Liver (tissue), 9 donors: ENCODE results near the gene RETREG3. TPM values are rescaled to one million over a fixed set of nuclear protein-coding genes. Genes with fewer than 3 reads are reported as not detected.

ENCODE experiments used
- DNase-seq: peaks from one replicate; pipeline ENCODE4 v3.0.0-alpha.2; 2017; ENCODE audit warnings: low spot score
- H3K27ac ChIP-seq, 2 donors: one replicate each; pipeline ENCODE4 v1.7.0; 2013; ENCODE audit warnings: inconsistent platforms in 2 of 2, low read length in 2 of 2, control low read depth in 1 of 2, low read depth in 1 of 2, mild to moderate bottlenecking in 1 of 2
- H3K27me3 ChIP-seq, 4 donors: one replicate each; pipeline versions ENCODE4 v1.6.1 to v1.7.0; 2013; ENCODE audit warnings: low read length in 3 of 4, inconsistent platforms in 1 of 4, mild to moderate bottlenecking in 1 of 4, moderate library complexity in 1 of 4; ENCODE audit not compliant: control insufficient read depth in 4 of 4, insufficient read depth in 4 of 4
- H3K36me3 ChIP-seq, 4 donors: one replicate each; pipeline versions ENCODE4 v1.6.1 to v1.7.0; 2013; ENCODE audit warnings: low read length in 3 of 4, mild to moderate bottlenecking in 3 of 4, low read depth in 1 of 4, moderate library complexity in 1 of 4; ENCODE audit not compliant: control insufficient read depth in 4 of 4, insufficient read depth in 3 of 4
- H3K4me1 ChIP-seq, 4 donors: one replicate each; pipeline versions ENCODE4 v1.6.1 to v1.7.0; 2013; ENCODE audit warnings: low read length in 3 of 4, mild to moderate bottlenecking in 3 of 4, moderate library complexity in 1 of 4; ENCODE audit not compliant: control insufficient read depth in 4 of 4, insufficient read depth in 4 of 4
- H3K4me3 ChIP-seq, 3 donors: one replicate each; pipeline versions ENCODE4 v1.6.1 to v1.7.0; 2013; ENCODE audit warnings: low read length in 3 of 3, control low read depth in 1 of 3, low read depth in 1 of 3, mild to moderate bottlenecking in 1 of 3
- H3K9ac ChIP-seq, 2 donors: one replicate each; pipeline ENCODE4 v1.7.0; 2013; ENCODE audit warnings: low read length in 2 of 2, mild to moderate bottlenecking in 2 of 2, moderate library complexity in 2 of 2, control low read depth in 1 of 2, low read depth in 1 of 2
- H3K9me3 ChIP-seq, 4 donors: one replicate each; pipeline versions ENCODE4 v1.6.1 to v1.7.0; 2013; ENCODE audit warnings: low read length in 3 of 4; ENCODE audit not compliant: control insufficient read depth in 4 of 4
- ATF3 ChIP-seq: IDR thresholded peaks from 2 replicates; pipeline ENCODE4 v1.6.1; 2016; ENCODE audit warnings: antibody characterized with exemption
- EGR1 ChIP-seq, 2 donors: IDR thresholded peaks; 2 replicates each; pipeline ENCODE4 v1.6.1; 2016 to 2018; ENCODE audit warnings: antibody characterized with exemption in 2 of 2, low read depth in 2 of 2
- FOXA2 ChIP-seq: IDR thresholded peaks from 2 replicates; pipeline ENCODE4 v1.6.1; 2016; ENCODE audit warnings: antibody characterized with exemption
- GABPA ChIP-seq, 2 donors: IDR thresholded peaks in 1 of 2; conservative IDR thresholded peaks in 1 of 2; 2 replicates each; pipeline ENCODE4 v1.6.1; 2016; ENCODE audit warnings: antibody characterized with exemption in 2 of 2, mild to moderate bottlenecking in 1 of 2, moderate library complexity in 1 of 2
- HNF4A ChIP-seq, 2 donors: conservative IDR thresholded peaks; 2 replicates each; pipeline ENCODE4 v1.6.1; 2016; ENCODE audit warnings: antibody characterized with exemption in 2 of 2, mild to moderate bottlenecking in 2 of 2
- HNF4G ChIP-seq: IDR thresholded peaks from 2 replicates; pipeline ENCODE4 v1.6.1; 2016; ENCODE audit warnings: antibody characterized with exemption
- JUND ChIP-seq, 2 donors: IDR thresholded peaks; 2 replicates each; pipeline ENCODE4 v1.6.1; 2016; ENCODE audit warnings: antibody characterized with exemption in 2 of 2
- NR2F2 ChIP-seq: IDR thresholded peaks from 2 replicates; pipeline ENCODE4 v1.6.1; 2016; ENCODE audit warnings: antibody characterized with exemption
- RAD21 ChIP-seq, 2 donors: IDR thresholded peaks; 2 replicates each; pipeline ENCODE4 v1.6.1; 2016; ENCODE audit warnings: antibody characterized with exemption in 2 of 2, mild to moderate bottlenecking in 2 of 2
- RXRA ChIP-seq, 2 donors: IDR thresholded peaks; 2 replicates each; pipeline ENCODE4 v1.6.1; 2017 to 2018; ENCODE audit warnings: antibody characterized with exemption in 2 of 2, mild to moderate bottlenecking in 1 of 2
- TAF1 ChIP-seq: conservative IDR thresholded peaks from 2 replicates; pipeline ENCODE4 v1.6.1; 2016; ENCODE audit warnings: antibody characterized with exemption, mild to moderate bottlenecking
- YY1 ChIP-seq: IDR thresholded peaks from 2 replicates; pipeline ENCODE4 v1.6.1; 2016; ENCODE audit warnings: antibody characterized with exemption, mild to moderate bottlenecking
- ZBTB33 ChIP-seq: IDR thresholded peaks from 2 replicates; pipeline ENCODE4 v1.6.1; 2016; ENCODE audit warnings: antibody characterized with exemption
- WGBS: extraction: QIAGEN DNeasy Blood & Tissue Kit; methylation state at CpG from one replicate; pipeline ENCODE4 v1.1.7; 2013; 5-methylcytosine and 5-hydroxymethylcytosine counted together
- polyA plus RNA-seq, 2 donors: library from polyadenylated mRNA; stranded (reverse) in 1 of 2; unstranded in 1 of 2; fragments of 200-250 nt in 1 of 2; fragments of >200 nt in 1 of 2; fragmentation: Nextera tagmentation in 1 of 2; extraction: Ambion mirVana in 1 of 2; gene quantifications; one replicate each; pipeline versions ENCODE4 v1.2.1 to v1.2.3, GENCODE V29; 2013 to 2015
- total RNA-seq, 2 donors: library from RNA; depleted of rRNA; stranded (reverse); fragments of >200 nt; gene quantifications; one replicate each; pipeline ENCODE4 v1.2.3, GENCODE V29; 2014
- donor health status: healthy.
- donor health status: healthy.
- donor health status: healthy.
- donor health status: healthy.
- donor health status: healthy.

The RETREG3 gene
- total and polyA plus RNA-seq, 4 donors: 9.0 to 44.3 (median 26.6) TPM

GRCh38 chr17:42555122-42555622, 54.0 kb downstream of the RETREG3 start (continued):
- TF ChIP-seq NR2F2 (no peak), YY1 (no peak), ATF3 (no peak), FOXA2 (no peak), HNF4G (no peak), HNF4A (conservative IDR thresholded peaks at IDR 0.05) (no peak), RXRA (IDR thresholded peaks at IDR 0.05) (no peak)

- Histone ChIP-seq H3K9me3 (no peaks in the 10 kb centered on the region), H3K9ac (peak overlapping the region; percentile 80 to 90), H3K27ac (peak overlapping the region; percentile 88 to 93), H3K4me3 (peak overlapping the region; percentile 71 to 85 (median 71)), H3K4me1 (peaks cover 0 to 20% (median 11%) of the 10 kb centered on the region in 4 donors), H3K27me3 (no peaks in the 10 kb centered on the region), H3K36me3 (no peaks in the 10 kb centered on the region)
- TF ChIP-seq FOXA2 (no peak), ZBTB33 (no peak), RXRA (IDR thresholded peaks at IDR 0.05) (peak in 1 of 2 donors; percentile 11), RAD21 (IDR thresholded peaks at IDR 0.05) (peak in 1 of 2 donors; percentile 49), ATF3 (no peak), YY1 (peak; percentile 47), GABPA (IDR thresholded peaks at IDR 0.05 in 1 of 2, conservative IDR thresholded peaks at IDR 0.05 in 1 of 2) (peak in 1 of 2 donors; percentile 79)
- under 1% methylated on average over 82 of the region's 82 CpGs for WGBS
- DNase-seq: peak; percentile 76
These were observed 54.7 kb downstream of the RETREG3 start for GRCh38 chr17:42554250-42555121.

GRCh38 chr17:42553866-42554249, 55.3 kb downstream of the RETREG3 start:
- Histone ChIP-seq H3K36me3 (no peaks in the 10 kb centered on the region), H3K4me1 (peaks cover 0 to 21% (median 13%) of the 10 kb centered on the region in 4 donors), H3K27ac (peak overlapping the region; percentile 88 to 93), H3K9me3 (no peaks in the 10 kb centered on the region), H3K9ac (peak overlapping the region in 1 of 2 donors; percentile 81), H3K27me3 (no peaks in the 10 kb centered on the region), H3K4me3 (peak overlapping the region; percentile 71 to 85 (median 71))
- no peak for DNase-seq
- 43% methylated on average over 16 of the region's 16 CpGs for WGBS
- TF ChIP-seq EGR1 (IDR thresholded peaks at IDR 0.05; ENCODE audit: low read depth in 2 of 2) (no peak), GABPA (IDR thresholded peaks at IDR 0.05 in 1 of 2, conservative IDR thresholded peaks at IDR 0.05 in 1 of 2) (no peak), RAD21 (IDR thresholded peaks at IDR 0.05) (peak; percentile 7 to 24), NR2F2 (no peak), JUND (IDR thresholded peaks at IDR 0.05) (no peak), RXRA (IDR thresholded peaks at IDR 0.05) (no peak), TAF1 (no peak)
